ENCODE measurements around the gene HIVEP1.

GRCh38 chr6:12029979-12030737 lies 18.0 kb downstream of the HIVEP1 start:
- TF ChIP-seq, protein P1, sequence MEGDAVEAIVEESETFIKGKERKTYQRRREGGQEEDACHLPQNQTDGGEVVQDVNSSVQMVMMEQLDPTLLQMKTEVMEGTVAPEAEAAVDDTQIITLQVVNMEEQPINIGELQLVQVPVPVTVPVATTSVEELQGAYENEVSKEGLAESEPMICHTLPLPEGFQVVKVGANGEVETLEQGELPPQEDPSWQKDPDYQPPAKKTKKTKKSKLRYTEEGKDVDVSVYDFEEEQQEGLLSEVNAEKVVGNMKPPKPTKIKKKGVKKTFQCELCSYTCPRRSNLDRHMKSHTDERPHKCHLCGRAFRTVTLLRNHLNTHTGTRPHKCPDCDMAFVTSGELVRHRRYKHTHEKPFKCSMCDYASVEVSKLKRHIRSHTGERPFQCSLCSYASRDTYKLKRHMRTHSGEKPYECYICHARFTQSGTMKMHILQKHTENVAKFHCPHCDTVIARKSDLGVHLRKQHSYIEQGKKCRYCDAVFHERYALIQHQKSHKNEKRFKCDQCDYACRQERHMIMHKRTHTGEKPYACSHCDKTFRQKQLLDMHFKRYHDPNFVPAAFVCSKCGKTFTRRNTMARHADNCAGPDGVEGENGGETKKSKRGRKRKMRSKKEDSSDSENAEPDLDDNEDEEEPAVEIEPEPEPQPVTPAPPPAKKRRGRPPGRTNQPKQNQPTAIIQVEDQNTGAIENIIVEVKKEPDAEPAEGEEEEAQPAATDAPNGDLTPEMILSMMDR (IDR thresholded peaks at IDR 0.05), result no peak
- TF ChIP-seq, protein P2, sequence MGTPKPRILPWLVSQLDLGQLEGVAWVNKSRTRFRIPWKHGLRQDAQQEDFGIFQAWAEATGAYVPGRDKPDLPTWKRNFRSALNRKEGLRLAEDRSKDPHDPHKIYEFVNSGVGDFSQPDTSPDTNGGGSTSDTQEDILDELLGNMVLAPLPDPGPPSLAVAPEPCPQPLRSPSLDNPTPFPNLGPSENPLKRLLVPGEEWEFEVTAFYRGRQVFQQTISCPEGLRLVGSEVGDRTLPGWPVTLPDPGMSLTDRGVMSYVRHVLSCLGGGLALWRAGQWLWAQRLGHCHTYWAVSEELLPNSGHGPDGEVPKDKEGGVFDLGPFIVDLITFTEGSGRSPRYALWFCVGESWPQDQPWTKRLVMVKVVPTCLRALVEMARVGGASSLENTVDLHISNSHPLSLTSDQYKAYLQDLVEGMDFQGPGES (IDR thresholded peaks at IDR 0.05; ENCODE audit: low read depth, low read length), result no peak
- TF ChIP-seq POLR2AphosphoS5 (IDR thresholded peaks at IDR 0.05; ENCODE audit: low read depth, low read length) (no peak), MXI1 (IDR thresholded peaks at IDR 0.05; ENCODE audit: low read depth, low read length) (no peak), RAD21 (IDR thresholded peaks at IDR 0.05; ENCODE audit: low read length) (no peak), NFIC (IDR thresholded peaks at IDR 0.05; ENCODE audit: borderline replicate concordance) (no peak), PBX3 (IDR thresholded peaks at IDR 0.05) (no peak)
- TF ChIP-seq, protein P3, sequence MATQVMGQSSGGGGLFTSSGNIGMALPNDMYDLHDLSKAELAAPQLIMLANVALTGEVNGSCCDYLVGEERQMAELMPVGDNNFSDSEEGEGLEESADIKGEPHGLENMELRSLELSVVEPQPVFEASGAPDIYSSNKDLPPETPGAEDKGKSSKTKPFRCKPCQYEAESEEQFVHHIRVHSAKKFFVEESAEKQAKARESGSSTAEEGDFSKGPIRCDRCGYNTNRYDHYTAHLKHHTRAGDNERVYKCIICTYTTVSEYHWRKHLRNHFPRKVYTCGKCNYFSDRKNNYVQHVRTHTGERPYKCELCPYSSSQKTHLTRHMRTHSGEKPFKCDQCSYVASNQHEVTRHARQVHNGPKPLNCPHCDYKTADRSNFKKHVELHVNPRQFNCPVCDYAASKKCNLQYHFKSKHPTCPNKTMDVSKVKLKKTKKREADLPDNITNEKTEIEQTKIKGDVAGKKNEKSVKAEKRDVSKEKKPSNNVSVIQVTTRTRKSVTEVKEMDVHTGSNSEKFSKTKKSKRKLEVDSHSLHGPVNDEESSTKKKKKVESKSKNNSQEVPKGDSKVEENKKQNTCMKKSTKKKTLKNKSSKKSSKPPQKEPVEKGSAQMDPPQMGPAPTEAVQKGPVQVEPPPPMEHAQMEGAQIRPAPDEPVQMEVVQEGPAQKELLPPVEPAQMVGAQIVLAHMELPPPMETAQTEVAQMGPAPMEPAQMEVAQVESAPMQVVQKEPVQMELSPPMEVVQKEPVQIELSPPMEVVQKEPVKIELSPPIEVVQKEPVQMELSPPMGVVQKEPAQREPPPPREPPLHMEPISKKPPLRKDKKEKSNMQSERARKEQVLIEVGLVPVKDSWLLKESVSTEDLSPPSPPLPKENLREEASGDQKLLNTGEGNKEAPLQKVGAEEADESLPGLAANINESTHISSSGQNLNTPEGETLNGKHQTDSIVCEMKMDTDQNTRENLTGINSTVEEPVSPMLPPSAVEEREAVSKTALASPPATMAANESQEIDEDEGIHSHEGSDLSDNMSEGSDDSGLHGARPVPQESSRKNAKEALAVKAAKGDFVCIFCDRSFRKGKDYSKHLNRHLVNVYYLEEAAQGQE (IDR thresholded peaks at IDR 0.05; ENCODE audit: low read depth, low read length), result no peak

All from SK-N-SH (cell line).